T-cell (primary cell): Measurements from ENCODE around the gene WDR37. TPM values are rescaled to one million over a fixed set of nuclear protein-coding genes. Genes with fewer than 3 reads are reported as not detected.
A peak's percentile ranks its signal among the peaks of the same experiment; 100 is the strongest.

ENCODE experiments used
- ATAC-seq, 4 experiments: fragments of 200-7000 bp in 3 of 4; fragments of 150-1000 bp in 1 of 4; cut with Tn5 transposase; replicated peaks in 1 of 4; 1 replicate in 3 of 4; 2 replicates in 1 of 4; pipeline ENCODE4 v1.10.0; 2021; ENCODE audit warnings: moderate library complexity in 3 of 4, mild to moderate bottlenecking in 2 of 4, moderate number of reproducible peaks in 1 of 4
- CTCF ChIA-PET, 2 donors: fragments of 300-600 bp; sonication (Branson Sonifier 250); formaldehyde crosslinking; loops; one replicate each; lab custom pipeline; 2022; ENCODE audit warnings: antibody characterized with exemption in 2 of 2; lab: Charles Lee
- POLR2A ChIA-PET, 2 donors: fragments of 300-600 bp; sonication (Branson Sonifier 250); formaldehyde crosslinking; loops; one replicate each; lab custom pipeline; 2022; ENCODE audit warnings: antibody characterized with exemption in 2 of 2; lab: Charles Lee
- DNase-seq, 35 experiments: peaks; one replicate each; pipeline versions ENCODE4 v3.0.0 to v3.0.0-alpha.2; 2013 to 2023
- H3K27ac ChIP-seq: one replicate; pipeline ENCODE4 v1.5.1; 2013; ENCODE audit warnings: low read length
- H3K27me3 ChIP-seq, 2 experiments: replicated peaks in 1 of 2; 1 replicate in 1 of 2; 2 replicates in 1 of 2; pipeline versions ENCODE4 v1.6.1 to v1.7.0; 2013; ENCODE audit warnings: low read length in 1 of 2, mixed read lengths in 1 of 2; ENCODE audit not compliant: control insufficient read depth in 2 of 2, insufficient read depth in 2 of 2; ENCODE audit errors: extremely low read depth in 1 of 2
- H3K36me3 ChIP-seq, 2 donors: 1 replicate in 1 of 2; 2 replicates in 1 of 2; pipeline versions ENCODE4 v1.6.1 to v1.7.0; 2013; ENCODE audit warnings: low read length in 1 of 2; ENCODE audit not compliant: control insufficient read depth in 2 of 2, insufficient read depth in 1 of 2; ENCODE audit errors: extremely low read depth in 1 of 2
- H3K4me1 ChIP-seq, 2 experiments: 1 replicate in 1 of 2; 2 replicates in 1 of 2; pipeline versions ENCODE4 v1.6.1 to v1.7.0; 2013; ENCODE audit warnings: low read length in 2 of 2, mixed read lengths in 1 of 2; ENCODE audit not compliant: insufficient read depth in 2 of 2, control insufficient read depth in 1 of 2; ENCODE audit errors: extremely low read depth in 1 of 2
- H3K4me3 ChIP-seq, 2 donors: 1 replicate in 1 of 2; 2 replicates in 1 of 2; pipeline versions ENCODE4 v1.5.1 to v1.7.0; 2013; ENCODE audit warnings: mild to moderate bottlenecking in 2 of 2, low read length in 1 of 2, moderate library complexity in 1 of 2; ENCODE audit not compliant: control insufficient read depth in 1 of 2; ENCODE audit errors: extremely low read depth in 1 of 2
- H3K9me3 ChIP-seq: 2 replicates; pipeline ENCODE4 v1.7.0; 2013
- H3K27ac Mint-ChIP-seq, 2 donors: one replicate each; pipeline ENCODE4 v1.8.0; 2020 to 2021; ENCODE audit warnings: mild to moderate bottlenecking in 2 of 2, mixed read lengths in 2 of 2
- H3K27me3 Mint-ChIP-seq, 2 donors: one replicate each; pipeline ENCODE4 v1.8.0; 2021 to 2022; ENCODE audit warnings: mixed read lengths in 2 of 2
- H3K36me3 Mint-ChIP-seq: one replicate; pipeline ENCODE4 v1.8.0; 2021; ENCODE audit warnings: mixed read lengths
- H3K4me1 Mint-ChIP-seq, 3 donors: one replicate each; pipeline ENCODE4 v1.8.0; 2020 to 2022; ENCODE audit warnings: mixed read lengths in 3 of 3, mild to moderate bottlenecking in 1 of 3
- H3K4me3 Mint-ChIP-seq, 3 donors: one replicate each; pipeline ENCODE4 v1.8.0; 2020 to 2022; ENCODE audit warnings: mild to moderate bottlenecking in 3 of 3, mixed read lengths in 3 of 3, moderate library complexity in 3 of 3
- H3K9me3 Mint-ChIP-seq, 3 donors: one replicate each; pipeline ENCODE4 v1.8.0; 2020 to 2022; ENCODE audit warnings: mixed read lengths in 3 of 3
- WGBS: methylation state at CpG from one replicate; pipeline ENCODE4 v1.1.5; 2013; ENCODE audit warnings: missing lambda C conversion rate; ENCODE audit not compliant: insufficient coverage; 5-methylcytosine and 5-hydroxymethylcytosine counted together
- total RNA-seq, 35 experiments: library from RNA in 6 of 35; stranded (reverse) in 6 of 35; fragments of 120-200 nt in 1 of 35; gene quantifications; one replicate each; pipeline versions ENCODE4 v1.2.1 to v1.2.4 and lab custom pipeline; 2013 to 2026

WDR37 gene
- total RNA-seq, 5 donors from 2014 or later (not counting 1 experiment from before 2014, with no cell fraction given) = 34.6 to 40.4 (median 37.3) TPM

GRCh38 chr10:1025683-1026082 lies 30.5 kb upstream of the WDR37 start, which contains the start of gene IDI2:
Gene IDI2, minus strand, starts transcription at chr10:1025859. Its CDS starts 1,136 bp downstream, at chr10:1024723.
- H3K4me1 ChIP-seq = no peaks in the 10 kb centered on the region
- CTCF ChIA-PET = no interaction called here
- Mint-ChIP-seq H3K4me1 (no peaks in the 10 kb centered on the region), H3K36me3 (peaks cover under 1% of the 10 kb centered on the region), H3K9me3 (no peaks in the 10 kb centered on the region), H3K27ac (no peak within 1 kb of the TSS), H3K4me3 (no peak within 1 kb of the TSS), H3K27me3 (no peaks in the 10 kb centered on the region)
- H3K27ac ChIP-seq = no peak within 1 kb of the TSS
- H3K27me3 ChIP-seq = no peaks in the 10 kb centered on the region
- H3K4me3 ChIP-seq = no peak within 1 kb of the TSS
- DNase-seq (no peak), ATAC-seq (no peak)
- H3K36me3 ChIP-seq = no peaks in the 10 kb centered on the region
- H3K9me3 ChIP-seq = no peaks in the 10 kb centered on the region
- POLR2A ChIA-PET = interaction anchor here in 1 of 2 donors (0.6 kb wide), 1 partner anchor 22 kb away, joined by 5 read pairs; no protein-coding TSS in a partner anchor
- no CpG with 5 or more reads among the region's 1 CpG for WGBS

GRCh38 chr10:1026578-1026977 lies 29.6 kb upstream of the WDR37 start:
- ATAC-seq = no peak
- DNase-seq = no peak
- ChIA-PET POLR2A (interaction anchor here in 1 of 2 donors (0.6 kb wide), 1 partner anchor 21 kb away, joined by 5 read pairs; no protein-coding TSS in a partner anchor), CTCF (no interaction called here)
- Histone ChIP-seq H3K27me3 (no peaks in the 10 kb centered on the region), H3K4me3 (no peak overlapping the region), H3K36me3 (no peaks in the 10 kb centered on the region), H3K27ac (no peak overlapping the region), H3K9me3 (no peaks in the 10 kb centered on the region), H3K4me1 (no peaks in the 10 kb centered on the region)
- no peaks in the 10 kb centered on the region for H3K27me3 Mint-ChIP-seq
- WGBS = no CpG with 5 or more reads among the region's 6 CpGs
- no peak overlapping the region for H3K27ac Mint-ChIP-seq
- no peaks in the 10 kb centered on the region for H3K9me3 Mint-ChIP-seq
- no peak overlapping the region for H3K4me3 Mint-ChIP-seq
- no peaks in the 10 kb centered on the region for H3K4me1 Mint-ChIP-seq
- no peaks in the 10 kb centered on the region for H3K36me3 Mint-ChIP-seq

GRCh38 chr10:1029838-1030237 lies 26.3 kb upstream of the WDR37 start:
- no peaks in the 10 kb centered on the region for H3K9me3 ChIP-seq
- no peak overlapping the region for H3K4me3 ChIP-seq
- Mint-ChIP-seq H3K27ac (no peak overlapping the region), H3K4me1 (no peaks in the 10 kb centered on the region), H3K9me3 (no peaks in the 10 kb centered on the region), H3K36me3 (no peaks in the 10 kb centered on the region), H3K4me3 (no peak overlapping the region), H3K27me3 (no peaks in the 10 kb centered on the region)
- no peaks in the 10 kb centered on the region for H3K36me3 ChIP-seq
- ATAC-seq = no peak
- no peaks in the 10 kb centered on the region for H3K4me1 ChIP-seq
- H3K27me3 ChIP-seq = no peaks in the 10 kb centered on the region
- ChIA-PET CTCF (no interaction called here), POLR2A (no interaction called here)
- H3K27ac ChIP-seq = no peak overlapping the region
- WGBS = 100% methylated on average over 6 of the region's 7 CpGs
- DNase-seq = no peak

- POLR2A ChIA-PET = interaction anchor here in 1 of 2 donors (0.6 kb wide), 1 partner anchor 8 kb away, joined by 4 read pairs; no protein-coding TSS in a partner anchor
- Histone ChIP-seq H3K9me3 (no peaks in the 10 kb centered on the region), H3K36me3 (peaks cover 0 to 9% of the 10 kb centered on the region in 2 donors), H3K4me1 (no peaks in the 10 kb centered on the region), H3K27me3 (no peaks in the 10 kb centered on the region), H3K27ac (no peak overlapping the region), H3K4me3 (no peak overlapping the region)
- Mint-ChIP-seq H3K27ac (no peak overlapping the region), H3K4me3 (no peak overlapping the region), H3K27me3 (no peaks in the 10 kb centered on the region), H3K4me1 (peaks cover 0 to 4% (median 3%) of the 10 kb centered on the region in 3 donors), H3K9me3 (no peaks in the 10 kb centered on the region), H3K36me3 (peaks cover 7% of the 10 kb centered on the region)
- CTCF ChIA-PET = no interaction called here
- DNase-seq (no peak), ATAC-seq (no peak)
- 100% methylated on average over 1 of the region's 1 CpG for WGBS
These were observed 22.6 kb upstream of the WDR37 start for GRCh38 chr10:1033601-1034000.

- no peaks in the 10 kb centered on the region for H3K27me3 Mint-ChIP-seq
- no peak overlapping the region for H3K27ac ChIP-seq
- H3K9me3 ChIP-seq = no peaks in the 10 kb centered on the region
- no peak for ATAC-seq
- peaks cover 0 to 14% of the 10 kb centered on the region in 2 donors for H3K36me3 ChIP-seq
- peaks cover 0 to 4% (median 3%) of the 10 kb centered on the region in 3 donors for H3K4me1 Mint-ChIP-seq
- CTCF ChIA-PET = no interaction called here
- H3K27me3 ChIP-seq = no peaks in the 10 kb centered on the region
- H3K27ac Mint-ChIP-seq = no peak overlapping the region
- no peaks in the 10 kb centered on the region for H3K4me1 ChIP-seq
- DNase-seq = no peak
- 100% methylated on average over 1 of the region's 3 CpGs for WGBS
- H3K4me3 Mint-ChIP-seq = no peak overlapping the region
- H3K9me3 Mint-ChIP-seq = no peaks in the 10 kb centered on the region
- H3K4me3 ChIP-seq = no peak overlapping the region
- peaks cover 7% of the 10 kb centered on the region for H3K36me3 Mint-ChIP-seq
- POLR2A ChIA-PET = no interaction called here
These were observed 21.4 kb upstream of the WDR37 start for GRCh38 chr10:1034758-1035157.

- H3K27me3 Mint-ChIP-seq = no peaks in the 10 kb centered on the region
- WGBS = 100% methylated on average over 4 of the region's 6 CpGs
- H3K27ac ChIP-seq = no peak overlapping the region
- no peak overlapping the region for H3K4me3 ChIP-seq
- H3K9me3 Mint-ChIP-seq = no peaks in the 10 kb centered on the region
- H3K9me3 ChIP-seq = no peaks in the 10 kb centered on the region
- H3K27me3 ChIP-seq = no peaks in the 10 kb centered on the region
- peaks cover 0 to 4% (median 3%) of the 10 kb centered on the region in 3 donors for H3K4me1 Mint-ChIP-seq
- H3K36me3 ChIP-seq = peaks cover 0 to 17% of the 10 kb centered on the region in 2 donors
- ATAC-seq (peak in 1 of 4 experiments; percentile 11), DNase-seq (no peak)
- H3K36me3 Mint-ChIP-seq = peaks cover 10% of the 10 kb centered on the region
- CTCF ChIA-PET = no interaction called here
- POLR2A ChIA-PET = no interaction called here
- no peaks in the 10 kb centered on the region for H3K4me1 ChIP-seq
- no peak overlapping the region for H3K27ac Mint-ChIP-seq
- H3K4me3 Mint-ChIP-seq = no peak overlapping the region
These were observed 21.0 kb upstream of the WDR37 start for GRCh38 chr10:1035201-1035600.
